ENCODE data around the gene PPP4C.

GRCh38 chr16:30030011-30030685 lies 45.6 kb upstream of the PPP4C start:
- TF ChIP-seq, protein P1, sequence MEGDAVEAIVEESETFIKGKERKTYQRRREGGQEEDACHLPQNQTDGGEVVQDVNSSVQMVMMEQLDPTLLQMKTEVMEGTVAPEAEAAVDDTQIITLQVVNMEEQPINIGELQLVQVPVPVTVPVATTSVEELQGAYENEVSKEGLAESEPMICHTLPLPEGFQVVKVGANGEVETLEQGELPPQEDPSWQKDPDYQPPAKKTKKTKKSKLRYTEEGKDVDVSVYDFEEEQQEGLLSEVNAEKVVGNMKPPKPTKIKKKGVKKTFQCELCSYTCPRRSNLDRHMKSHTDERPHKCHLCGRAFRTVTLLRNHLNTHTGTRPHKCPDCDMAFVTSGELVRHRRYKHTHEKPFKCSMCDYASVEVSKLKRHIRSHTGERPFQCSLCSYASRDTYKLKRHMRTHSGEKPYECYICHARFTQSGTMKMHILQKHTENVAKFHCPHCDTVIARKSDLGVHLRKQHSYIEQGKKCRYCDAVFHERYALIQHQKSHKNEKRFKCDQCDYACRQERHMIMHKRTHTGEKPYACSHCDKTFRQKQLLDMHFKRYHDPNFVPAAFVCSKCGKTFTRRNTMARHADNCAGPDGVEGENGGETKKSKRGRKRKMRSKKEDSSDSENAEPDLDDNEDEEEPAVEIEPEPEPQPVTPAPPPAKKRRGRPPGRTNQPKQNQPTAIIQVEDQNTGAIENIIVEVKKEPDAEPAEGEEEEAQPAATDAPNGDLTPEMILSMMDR (IDR thresholded peaks at IDR 0.05; ENCODE audit: insufficient read depth, low read length, poor library complexity, severe bottlenecking): no peak
- TF ChIP-seq EZH2phosphoT487 (conservative IDR thresholded peaks at IDR 0.05; ENCODE audit: low read length): no peak

Measured in SU-DHL-6 (cell line).